Left lung (tissue), 10 donors: ENCODE measurements around the gene ICE2. TPM values are rescaled to one million over a fixed set of nuclear protein-coding genes. Genes with fewer than 3 reads are reported as not detected.

Experiments used
- ATAC-seq: fragments of 200-7000 bp; cut with Tn5 transposase; one replicate; pipeline ENCODE4 v1.9.1; 2020; ENCODE audit warnings: moderate library complexity
- DNase-seq, 4 donors: peaks; one replicate each; pipeline ENCODE4 v3.0.0-alpha.2; 2013 to 2020
- H3K27ac ChIP-seq, 2 donors: fragments of 200-600 bp; sonication (generic) in 1 of 2; one replicate each; pipeline versions ENCODE4 v1.5.0 to v1.8.0; 2020 to 2021
- H3K27me3 ChIP-seq, 2 donors: fragments of 200-600 bp; sonication (generic) in 1 of 2; one replicate each; pipeline versions ENCODE4 v1.5.0 to v1.8.0; 2020 to 2021
- H3K36me3 ChIP-seq, 2 donors: fragments of 200-600 bp; sonication (generic) in 1 of 2; one replicate each; pipeline versions ENCODE4 v1.5.0 to v1.8.0; 2020 to 2021
- H3K4me1 ChIP-seq, 2 donors: fragments of 200-600 bp; one replicate each; pipeline ENCODE4 v1.8.0; 2021
- H3K4me3 ChIP-seq, 2 donors: fragments of 200-600 bp; sonication (generic) in 1 of 2; one replicate each; pipeline versions ENCODE4 v1.5.0 to v1.8.0; 2020 to 2021; ENCODE audit warnings: mild to moderate bottlenecking in 1 of 2
- H3K9me3 ChIP-seq, 2 donors: fragments of 200-600 bp; sonication (generic) in 1 of 2; one replicate each; pipeline versions ENCODE4 v1.5.0 to v1.8.0; 2020 to 2021
- CTCF ChIP-seq, 2 donors: fragments of 200-600 bp; sonication (generic) in 1 of 2; IDR thresholded peaks; one replicate each; pipeline versions ENCODE4 v1.5.0 to v1.8.0; 2021; ENCODE audit warnings: antibody characterized with exemption in 2 of 2
- intact Hi-C, 2 donors: fragments of 100-400 bp; cut with DNase I; formaldehyde crosslinking; loops; one replicate each; pipeline versions ENCODE4 v1.11.2 to v1.14.2; 2022
- polyA plus RNA-seq, 6 donors: library from polyadenylated mRNA; unstranded; fragments of 120-200 nt; gene quantifications; one replicate each; pipeline ENCODE4 v1.2.1, GENCODE V29; 2013; ENCODE audit not compliant: insufficient read length in 6 of 6
- total RNA-seq, 2 donors: library from RNA; stranded (reverse); fragmentation: NEBNext Ultra II Directional; extraction: Animal tissue kit (Norgen Biotek cat#: 25700); gene quantifications; one replicate each; pipeline ENCODE4 v1.2.1, GENCODE V29; 2021
- donor health status: DM: no; HTN: yes; CAD: no.
- donor health status: DM: no; HTN: no; CAD: no.

ICE2 gene
- total and polyA plus RNA-seq, 8 donors: 35.9 to 94.4 (median 80.8) TPM

- Histone ChIP-seq H3K9me3 (no peaks in the 10 kb centered on the region), H3K36me3 (peaks cover 0 to 15% of the 10 kb centered on the region in 2 donors), H3K4me3 (no peak overlapping the region), H3K27me3 (peaks cover 0 to 25% of the 10 kb centered on the region in 2 donors), H3K4me1 (peaks cover 20 to 29% of the 10 kb centered on the region in 2 donors), H3K27ac (peak overlapping the region; percentile 16 to 58)
- intact Hi-C loops: no loop called here
- ATAC-seq (no peak), DNase-seq (no peak)
- TF ChIP-seq CTCF (IDR thresholded peaks at IDR 0.05): no peak
Measured at GRCh38 chr15:60399246-60399915, 79.6 kb downstream of the ICE2 start.

DNA sequence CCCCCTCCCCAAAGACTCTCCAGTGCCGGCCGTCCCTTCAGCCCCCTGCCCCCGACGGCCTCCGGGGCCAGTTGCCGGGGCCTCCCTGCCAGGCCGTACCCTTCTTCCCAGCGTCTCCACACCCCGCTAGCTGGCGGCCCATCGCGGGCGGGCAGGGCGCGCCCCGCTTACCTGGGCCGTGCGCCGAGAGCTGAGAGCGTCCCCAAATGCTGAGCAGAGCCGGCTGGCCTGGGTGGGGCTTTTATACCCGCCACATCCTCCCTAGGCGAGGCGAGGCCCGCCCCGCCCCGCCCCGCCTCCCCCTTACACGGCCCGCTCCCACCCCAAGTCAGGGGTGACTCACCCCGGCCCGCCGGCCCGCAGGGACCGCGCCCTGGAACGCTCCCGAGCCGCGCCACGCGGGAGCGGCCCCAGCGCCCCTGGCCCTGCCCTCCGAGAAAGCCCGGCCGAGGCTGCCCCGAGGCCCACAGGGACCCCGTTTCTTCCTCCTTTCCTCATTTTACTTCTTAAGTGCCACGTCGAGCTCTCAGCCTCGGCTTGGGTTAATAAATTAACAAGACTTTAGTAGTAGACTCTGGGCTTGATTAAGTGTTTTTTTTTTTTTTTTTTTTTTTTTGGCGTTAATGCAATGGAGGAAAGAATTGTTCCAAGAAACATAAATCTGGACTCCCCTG lies 81.0 kb downstream of the ICE2 start, which contains the start of gene ANXA2:
TSS of gene ANXA2 (minus strand) at position 215 of the 674 bp plus-strand sequence. CDS start 11,911 bp downstream, outside the sequence.
- H3K9me3 ChIP-seq: no peaks in the 10 kb centered on the region
- H3K4me3 ChIP-seq: peak within 1 kb of the TSS; percentile 76 to 83
- peaks cover 0 to 25% of the 10 kb centered on the region in 2 donors for H3K27me3 ChIP-seq
- H3K4me1 ChIP-seq: peaks cover 33 to 44% of the 10 kb centered on the region in 2 donors
- peak within 1 kb of the TSS; percentile 93 to 95 for H3K27ac ChIP-seq
- intact Hi-C loops: no loop called here
- DNase-seq (peak; percentile 65 to 94 (median 88)), ATAC-seq (peak; percentile 82)
- TF ChIP-seq CTCF (IDR thresholded peaks at IDR 0.05): no peak
- peaks cover 0 to 15% of the 10 kb centered on the region in 2 donors for H3K36me3 ChIP-seq

GRCh38 chr15:60396958-60397771 lies 81.8 kb downstream of the ICE2 start:
- Histone ChIP-seq H3K36me3 (peaks cover 0 to 15% of the 10 kb centered on the region in 2 donors), H3K4me3 (peak overlapping the region; percentile 76 to 83), H3K4me1 (peaks cover 41 to 51% of the 10 kb centered on the region in 2 donors), H3K9me3 (no peaks in the 10 kb centered on the region), H3K27me3 (peaks cover 0 to 25% of the 10 kb centered on the region in 2 donors), H3K27ac (peak overlapping the region; percentile 93 to 95)
- intact Hi-C loops: no loop called here
- ATAC-seq: peak; percentile 63
- TF ChIP-seq CTCF (IDR thresholded peaks at IDR 0.05): no peak
- peak in 3 of 4 donors; percentile 64 to 90 (median 76) for DNase-seq

GRCh38 chr15:60396560-60396957 lies 82.4 kb downstream of the ICE2 start:
- DNase-seq: no peak

More at GRCh38 chr15:60396560-60396957, 82.4 kb downstream of the ICE2 start:
- Histone ChIP-seq H3K4me3 (peak overlapping the region; percentile 76 to 83), H3K27ac (peak overlapping the region; percentile 93 to 95), H3K9me3 (no peaks in the 10 kb centered on the region), H3K4me1 (peaks cover 46 to 57% of the 10 kb centered on the region in 2 donors), H3K36me3 (peaks cover 0 to 15% of the 10 kb centered on the region in 2 donors), H3K27me3 (peaks cover 0 to 25% of the 10 kb centered on the region in 2 donors)
- TF ChIP-seq CTCF (IDR thresholded peaks at IDR 0.05): no peak
- intact Hi-C loops: no loop called here
- no peak for ATAC-seq
